Endothelial cell (in vitro differentiated cells): ENCODE data around the gene TCL1A. TPM values are rescaled to one million over a fixed set of nuclear protein-coding genes. Genes with fewer than 3 reads are reported as not detected.

ENCODE experiments used
- DNase-seq: peaks from one replicate; pipeline ENCODE4 v3.0.0; 2021; ENCODE audit warnings: low spot score
- H3K27ac Mint-ChIP-seq: one replicate; pipeline ENCODE4 v1.8.0; 2021; ENCODE audit warnings: mixed read lengths, inconsistent platforms; ENCODE audit not compliant: unreplicated experiment
- H3K27me3 Mint-ChIP-seq: one replicate; pipeline ENCODE4 v1.8.0; 2021; ENCODE audit warnings: mild to moderate bottlenecking, moderate library complexity, mixed read lengths, inconsistent platforms; ENCODE audit not compliant: unreplicated experiment
- H3K36me3 Mint-ChIP-seq: one replicate; pipeline ENCODE4 v1.8.0; 2021; ENCODE audit warnings: mild to moderate bottlenecking, low read depth, mixed read lengths, inconsistent platforms; ENCODE audit not compliant: unreplicated experiment
- H3K4me1 Mint-ChIP-seq: one replicate; pipeline ENCODE4 v1.8.0; 2021; ENCODE audit warnings: mild to moderate bottlenecking, mixed read lengths, inconsistent platforms; ENCODE audit not compliant: unreplicated experiment
- H3K4me3 Mint-ChIP-seq: one replicate; pipeline ENCODE4 v1.8.0; 2021; ENCODE audit warnings: mild to moderate bottlenecking, mixed read lengths, inconsistent platforms; ENCODE audit not compliant: unreplicated experiment
- H3K9me3 Mint-ChIP-seq: one replicate; pipeline ENCODE4 v1.8.0; 2021; ENCODE audit warnings: mixed read lengths, inconsistent platforms; ENCODE audit not compliant: unreplicated experiment
- total RNA-seq: library from RNA; stranded (reverse); fragmentation: NEBNext Ultra II Directional; extraction: Animal tissue kit (Norgen Biotek cat#: 25700); gene quantifications from one replicate; pipeline ENCODE4 v1.2.1, GENCODE V29; 2021; ENCODE audit not compliant: unreplicated experiment
- TF ChIP-seq, protein P1 (sequence below): fragments of 200-600 bp; sonication (generic); IDR thresholded peaks from one replicate; pipeline ENCODE4 v1.5.0; 2021; ENCODE audit warnings: antibody characterized with exemption; ENCODE audit not compliant: unreplicated experiment

The TCL1A gene
- total RNA-seq, 1 donor from 2014 or later: not detected

DNA sequence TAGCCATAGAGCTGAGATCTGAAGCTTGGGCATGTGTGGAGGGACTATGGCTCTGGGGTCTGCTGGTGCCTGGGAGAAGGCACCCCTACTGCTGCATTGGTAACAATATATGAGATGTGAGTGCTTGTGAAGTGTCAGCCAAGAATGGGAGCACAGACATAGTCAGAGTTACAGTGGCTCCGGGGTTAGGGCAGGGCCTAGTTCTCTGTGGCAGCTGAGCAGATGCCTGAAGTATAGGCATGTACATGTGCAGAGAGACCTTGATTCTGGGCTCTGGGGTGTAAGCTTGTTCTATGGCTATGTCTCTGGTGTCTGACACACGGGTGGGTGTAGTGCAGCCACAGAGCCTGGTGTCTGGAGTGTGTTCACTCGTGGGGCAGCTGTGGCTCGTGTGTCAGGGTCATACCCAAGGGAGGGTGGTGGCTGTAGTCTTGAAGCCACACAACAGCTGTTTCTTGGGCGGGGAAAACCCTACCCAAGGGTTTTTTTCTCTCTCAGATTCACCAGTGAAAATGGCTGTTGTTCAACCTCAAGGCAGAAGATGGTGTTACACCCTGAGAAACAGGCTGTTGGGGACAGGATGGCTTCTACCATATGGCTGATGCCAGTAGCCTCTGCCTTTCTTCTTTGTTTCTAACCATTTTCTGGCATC is 11.9 kb upstream of the TCL1A start:
- no peaks in the 10 kb centered on the region for H3K36me3 Mint-ChIP-seq
- peaks cover 10% of the 10 kb centered on the region for H3K4me1 Mint-ChIP-seq
- no peak overlapping the region for H3K27ac Mint-ChIP-seq
- no peaks in the 10 kb centered on the region for H3K9me3 Mint-ChIP-seq
- no peak overlapping the region for H3K4me3 Mint-ChIP-seq
- no peaks in the 10 kb centered on the region for H3K27me3 Mint-ChIP-seq
- TF ChIP-seq, protein P1, sequence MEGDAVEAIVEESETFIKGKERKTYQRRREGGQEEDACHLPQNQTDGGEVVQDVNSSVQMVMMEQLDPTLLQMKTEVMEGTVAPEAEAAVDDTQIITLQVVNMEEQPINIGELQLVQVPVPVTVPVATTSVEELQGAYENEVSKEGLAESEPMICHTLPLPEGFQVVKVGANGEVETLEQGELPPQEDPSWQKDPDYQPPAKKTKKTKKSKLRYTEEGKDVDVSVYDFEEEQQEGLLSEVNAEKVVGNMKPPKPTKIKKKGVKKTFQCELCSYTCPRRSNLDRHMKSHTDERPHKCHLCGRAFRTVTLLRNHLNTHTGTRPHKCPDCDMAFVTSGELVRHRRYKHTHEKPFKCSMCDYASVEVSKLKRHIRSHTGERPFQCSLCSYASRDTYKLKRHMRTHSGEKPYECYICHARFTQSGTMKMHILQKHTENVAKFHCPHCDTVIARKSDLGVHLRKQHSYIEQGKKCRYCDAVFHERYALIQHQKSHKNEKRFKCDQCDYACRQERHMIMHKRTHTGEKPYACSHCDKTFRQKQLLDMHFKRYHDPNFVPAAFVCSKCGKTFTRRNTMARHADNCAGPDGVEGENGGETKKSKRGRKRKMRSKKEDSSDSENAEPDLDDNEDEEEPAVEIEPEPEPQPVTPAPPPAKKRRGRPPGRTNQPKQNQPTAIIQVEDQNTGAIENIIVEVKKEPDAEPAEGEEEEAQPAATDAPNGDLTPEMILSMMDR: no peak
- DNase-seq: no peak

- no peak overlapping the region for H3K27ac Mint-ChIP-seq
- no peaks in the 10 kb centered on the region for H3K4me1 Mint-ChIP-seq
- no peak for DNase-seq
- H3K36me3 Mint-ChIP-seq: no peaks in the 10 kb centered on the region
- peaks cover 1% of the 10 kb centered on the region for H3K27me3 Mint-ChIP-seq
- TF ChIP-seq, protein P1: no peak
- H3K9me3 Mint-ChIP-seq: no peaks in the 10 kb centered on the region
- no peak overlapping the region for H3K4me3 Mint-ChIP-seq
These were observed 8.7 kb upstream of the TCL1A start for GRCh38 chr14:95722525-95723190.

- Mint-ChIP-seq H3K9me3 (no peaks in the 10 kb centered on the region), H3K27ac (no peak overlapping the region), H3K27me3 (peaks cover 2% of the 10 kb centered on the region), H3K36me3 (no peaks in the 10 kb centered on the region), H3K4me3 (no peak overlapping the region), H3K4me1 (peaks cover 5% of the 10 kb centered on the region)
- TF ChIP-seq, protein P1: no peak
- DNase-seq: no peak
These were observed 1.5 kb downstream of the TCL1A start for GRCh38 chr14:95712398-95712797.

DNA sequence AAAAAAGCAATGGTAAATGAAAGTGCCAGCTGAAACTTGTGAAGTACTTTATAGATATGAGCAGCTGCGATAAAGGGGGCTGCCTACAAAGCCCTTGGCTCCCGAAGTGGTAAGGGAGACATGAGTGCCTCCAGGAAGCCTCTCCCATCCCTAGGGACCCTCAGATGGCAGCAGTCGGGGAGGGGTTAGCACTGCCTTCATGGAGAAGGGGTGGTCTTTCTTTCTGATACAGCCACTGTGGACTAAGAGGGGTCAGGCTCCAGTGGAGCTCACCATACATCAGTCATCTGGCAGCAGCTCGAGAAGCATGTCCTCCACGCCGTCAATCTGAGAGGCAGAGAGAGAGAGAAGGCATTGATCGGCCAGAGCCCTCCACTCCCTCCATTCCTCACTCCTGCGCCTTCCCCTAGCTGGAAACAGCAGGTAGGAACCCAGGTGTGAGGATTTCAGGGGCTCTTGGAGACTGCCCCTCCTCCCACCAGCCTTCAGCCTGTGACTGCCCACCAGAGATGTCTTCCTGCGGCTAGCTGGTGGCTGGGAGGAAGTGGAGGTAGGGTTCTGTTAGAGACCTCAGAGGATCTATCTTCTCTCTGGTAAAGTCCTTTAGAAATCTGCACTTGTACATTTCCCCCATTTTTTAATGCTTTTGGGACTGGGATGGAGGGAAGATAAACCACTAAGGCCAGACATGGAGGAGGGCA is 2.3 kb downstream of the TCL1A start:
- Mint-ChIP-seq H3K27me3 (peaks cover 2% of the 10 kb centered on the region), H3K27ac (no peak overlapping the region), H3K4me3 (no peak overlapping the region), H3K36me3 (no peaks in the 10 kb centered on the region), H3K9me3 (no peaks in the 10 kb centered on the region), H3K4me1 (peaks cover 7% of the 10 kb centered on the region)
- TF ChIP-seq, protein P1: no peak
- no peak for DNase-seq

GRCh38 chr14:95710106-95710505 is 3.8 kb downstream of the TCL1A start:
- no peaks in the 10 kb centered on the region for H3K9me3 Mint-ChIP-seq
- no peak overlapping the region for H3K4me3 Mint-ChIP-seq
- H3K27ac Mint-ChIP-seq: no peak overlapping the region
- peaks cover 4% of the 10 kb centered on the region for H3K27me3 Mint-ChIP-seq
- TF ChIP-seq, protein P1: no peak
- no peak for DNase-seq
- H3K36me3 Mint-ChIP-seq: no peaks in the 10 kb centered on the region
- peaks cover 7% of the 10 kb centered on the region for H3K4me1 Mint-ChIP-seq
